ENCODE results near the gene ENPP7.

Gene ENPP7

GRCh38 chr17:79777120-79777893 lies 46.6 kb downstream of the ENPP7 start:
- Histone ChIP-seq H3K27ac (peak overlapping the region in 1 of 2 donors; percentile 16), H3K36me3 (no peaks in the 10 kb centered on the region), H3K27me3 (peaks cover 6 to 96% of the 10 kb centered on the region in 2 donors), H3K4me3 (peak overlapping the region; percentile 43 to 49), H3K4me1 (peaks cover 0 to 17% (median 14%) of the 10 kb centered on the region in 4 donors), H3K9me3 (no peaks in the 10 kb centered on the region)
- intact Hi-C loops (cut with DNase I; ENCODE audit: low total_unique reads): no loop called here
- peak in 1 of 2 donors; percentile 45 for DNase-seq
- no peak for TF ChIP-seq CTCF (IDR thresholded peaks at IDR 0.05)

GRCh38 chr17:79777894-79778503 lies 47.3 kb downstream of the ENPP7 start, which contains the start of gene CBX2:
Gene CBX2 (plus strand): TSS chr17:79778148. CDS start chr17:79778236, 88 bp downstream.
- peak in 1 of 2 donors; percentile 84 for DNase-seq
- intact Hi-C loops (cut with DNase I; ENCODE audit: low total_unique reads): no loop called here
- peaks cover 0 to 17% (median 14%) of the 10 kb centered on the region in 4 donors for H3K4me1 ChIP-seq
- H3K4me3 ChIP-seq: peak within 1 kb of the TSS; percentile 45 to 57
- H3K27me3 ChIP-seq: peaks cover 6 to 96% of the 10 kb centered on the region in 2 donors
- peak within 1 kb of the TSS in 1 of 2 donors; percentile 16 for H3K27ac ChIP-seq
- H3K36me3 ChIP-seq: no peaks in the 10 kb centered on the region
- no peak for TF ChIP-seq CTCF (IDR thresholded peaks at IDR 0.05)
- H3K9me3 ChIP-seq: no peaks in the 10 kb centered on the region

- no peak overlapping the region for H3K27ac ChIP-seq
- DNase-seq: no peak
- H3K36me3 ChIP-seq: no peaks in the 10 kb centered on the region
- no peaks in the 10 kb centered on the region for H3K9me3 ChIP-seq
- peak overlapping the region; percentile 45 to 57 for H3K4me3 ChIP-seq
- TF ChIP-seq CTCF (IDR thresholded peaks at IDR 0.05): no peak
- peaks cover 0 to 17% (median 14%) of the 10 kb centered on the region in 4 donors for H3K4me1 ChIP-seq
- H3K27me3 ChIP-seq: peaks cover 6 to 96% of the 10 kb centered on the region in 2 donors
- intact Hi-C loops (cut with DNase I; ENCODE audit: low total_unique reads): no loop called here
These were observed 47.9 kb downstream of the ENPP7 start for GRCh38 chr17:79778504-79779083.

- Histone ChIP-seq H3K4me1 (peaks cover 0 to 17% (median 14%) of the 10 kb centered on the region in 4 donors), H3K4me3 (no peak overlapping the region), H3K27ac (no peak overlapping the region), H3K36me3 (no peaks in the 10 kb centered on the region), H3K27me3 (peaks cover 6 to 96% of the 10 kb centered on the region in 2 donors), H3K9me3 (no peaks in the 10 kb centered on the region)
- intact Hi-C loops (cut with DNase I; ENCODE audit: low total_unique reads): no loop called here
- no peak for TF ChIP-seq CTCF (IDR thresholded peaks at IDR 0.05)
- no peak for DNase-seq
These were observed 48.4 kb downstream of the ENPP7 start for GRCh38 chr17:79779084-79779529.

- intact Hi-C loops (cut with DNase I; ENCODE audit: low total_unique reads): no loop called here
- DNase-seq: no peak
- no peak for TF ChIP-seq CTCF (IDR thresholded peaks at IDR 0.05)
These were observed 49.1 kb downstream of the ENPP7 start for GRCh38 chr17:79779661-79780365.

More at GRCh38 chr17:79779661-79780365, 49.1 kb downstream of the ENPP7 start:
- Histone ChIP-seq H3K9me3 (no peaks in the 10 kb centered on the region), H3K27me3 (peaks cover 6 to 96% of the 10 kb centered on the region in 2 donors), H3K36me3 (no peaks in the 10 kb centered on the region), H3K4me1 (peaks cover 0 to 17% (median 14%) of the 10 kb centered on the region in 4 donors), H3K27ac (no peak overlapping the region), H3K4me3 (no peak overlapping the region)
